ENCODE data around the gene SLC25A17. TPM values are rescaled to one million over a fixed set of nuclear protein-coding genes. Genes with fewer than 3 reads are reported as not detected.
"Not testable (repeated sequence)": the region's sequence is repeated elsewhere in the genome, so short reads cannot be mapped to it uniquely, and the experiment has no call there.

The SLC25A17 gene
- total RNA-seq, 1 donor from 2014 or later, result 14.8 TPM

DNA sequence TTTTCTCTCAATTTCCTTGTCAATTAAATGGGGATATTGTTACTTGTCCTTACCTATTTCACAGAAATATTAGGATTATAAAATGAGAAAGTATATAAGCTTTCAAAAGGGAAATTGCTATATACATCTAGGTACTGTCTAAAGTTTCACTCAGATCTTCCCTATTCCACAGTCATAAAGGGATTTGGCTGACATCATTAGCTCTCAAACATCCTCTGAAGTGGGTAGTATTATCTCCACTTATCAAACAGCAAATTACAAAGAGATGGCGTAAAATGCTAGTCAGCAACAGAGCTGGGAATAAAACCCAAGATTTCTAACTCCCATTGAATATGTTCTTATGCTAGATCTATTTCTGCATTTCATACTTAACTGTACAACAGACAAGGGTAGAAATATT is 50.9 kb downstream of the SLC25A17 start:
- ATAC-seq (ENCODE audit: low read depth), result no peak
- ChIA-PET CTCF (interaction anchor here (1.3 kb wide), 1 partner anchor 85 kb away, joined by 3 read pairs; no protein-coding TSS in a partner anchor), POLR2A (interaction anchor here (0.5 to 0.7 kb wide), 2 partner anchors 9 to 14 kb away, joined by 3 read pairs; no protein-coding TSS in a partner anchor)
- H3K27me3 Mint-ChIP-seq, result no peaks in the 10 kb centered on the region
- H3K36me3 Mint-ChIP-seq (ENCODE audit: low read depth), result peaks cover 33% of the 10 kb centered on the region
- no peaks in the 10 kb centered on the region for H3K9me3 Mint-ChIP-seq
- no peak overlapping the region for H3K27ac Mint-ChIP-seq
- no peak overlapping the region for H3K4me3 Mint-ChIP-seq
- no peak for TF ChIP-seq CTCF (IDR thresholded peaks at IDR 0.05)
- no peak for DNase-seq
- intact Hi-C loops (cut with micrococcal nuclease), result loop anchor here (5.0 kb wide), 1 partner anchor 716 kb away; no protein-coding TSS in a partner anchor
- H3K4me1 Mint-ChIP-seq, result peaks cover 32% of the 10 kb centered on the region

- H3K4me3 Mint-ChIP-seq, result no peak overlapping the region
- CTCF ChIA-PET, result interaction anchor here (1.0 to 1.3 kb wide), 2 partner anchors 84 kb away, joined by 3 read pairs; no protein-coding TSS in a partner anchor
Observed at GRCh38 chr22:40766956-40767355, 52.2 kb downstream of the SLC25A17 start.

GRCh38 chr22:40764763-40765441 is 54.2 kb downstream of the SLC25A17 start:
- no peak for TF ChIP-seq CTCF (IDR thresholded peaks at IDR 0.05)
- Mint-ChIP-seq H3K36me3 (ENCODE audit: low read depth) (peaks cover 12% of the 10 kb centered on the region), H3K4me3 (peak overlapping the region; percentile 69), H3K9me3 (no peaks in the 10 kb centered on the region), H3K4me1 (peaks cover 46% of the 10 kb centered on the region), H3K27me3 (no peaks in the 10 kb centered on the region), H3K27ac (peak overlapping the region; percentile 95)
- DNase-seq, result no peak
- CTCF ChIA-PET, result no interaction called here
- intact Hi-C loops (cut with micrococcal nuclease), result loop anchor here (1.0 to 5.0 kb wide), 4 partner anchors 54 to 713 kb away; partner anchors contain the start of gene SLC25A17
- POLR2A ChIA-PET, result interaction anchor here (0.6 kb wide), 1 partner anchor 264 kb away, joined by 3 read pairs; no protein-coding TSS in a partner anchor
- peak; percentile 89 for ATAC-seq (ENCODE audit: low read depth)

More at GRCh38 chr22:40766956-40767355, 52.2 kb downstream of the SLC25A17 start:
- intact Hi-C loops (cut with micrococcal nuclease), result loop anchor here (5.0 kb wide), 1 partner anchor 715 kb away; no protein-coding TSS in a partner anchor
- no peak overlapping the region for H3K27ac Mint-ChIP-seq
- no peak for ATAC-seq (ENCODE audit: low read depth)
- no peak for TF ChIP-seq CTCF (IDR thresholded peaks at IDR 0.05)
- no peak for DNase-seq
- H3K27me3 Mint-ChIP-seq, result no peaks in the 10 kb centered on the region
- H3K4me1 Mint-ChIP-seq, result peaks cover 39% of the 10 kb centered on the region
- no peaks in the 10 kb centered on the region for H3K9me3 Mint-ChIP-seq
- POLR2A ChIA-PET, result interaction anchor here (0.6 kb wide), 1 partner anchor 31 kb away, joined by 4 read pairs; no protein-coding TSS in a partner anchor
- H3K36me3 Mint-ChIP-seq (ENCODE audit: low read depth), result peaks cover 29% of the 10 kb centered on the region

DNA sequence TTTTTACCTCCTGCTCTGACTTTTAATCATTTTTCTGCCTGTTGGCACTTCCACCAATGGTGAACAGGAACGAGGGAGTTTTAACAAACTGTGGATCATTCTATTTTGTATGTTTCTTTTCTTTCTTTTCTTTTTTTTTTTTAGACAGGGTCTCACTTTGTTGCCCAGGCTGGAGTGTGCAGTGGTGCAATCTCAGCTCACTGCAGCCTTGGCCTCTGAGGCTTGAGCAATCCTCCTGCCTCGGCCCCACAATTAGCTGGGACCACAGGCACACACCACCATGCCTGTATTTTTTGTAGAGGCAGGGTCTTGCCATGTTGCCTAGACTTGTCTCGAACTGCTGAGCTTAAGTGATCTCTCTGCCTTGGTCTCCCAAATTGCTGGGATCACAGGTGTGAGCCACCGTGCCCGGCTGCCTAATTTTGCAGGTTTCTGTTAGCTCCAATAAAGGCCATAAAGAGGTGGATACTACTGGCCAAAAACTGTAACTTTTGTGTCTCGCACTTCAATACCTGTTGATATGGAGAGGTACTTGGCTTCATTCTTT is 59.8 kb downstream of the SLC25A17 start:
- no peak for DNase-seq
- Mint-ChIP-seq H3K9me3 (no peaks in the 10 kb centered on the region), H3K27me3 (no peaks in the 10 kb centered on the region), H3K4me1 (peaks cover 26% of the 10 kb centered on the region), H3K4me3 (no peak overlapping the region), H3K36me3 (ENCODE audit: low read depth) (no peaks in the 10 kb centered on the region), H3K27ac (no peak overlapping the region)
- TF ChIP-seq CTCF (IDR thresholded peaks at IDR 0.05), result no peak
- ATAC-seq (ENCODE audit: low read depth), result no peak
- ChIA-PET CTCF (interaction anchor here (1.0 to 2.6 kb wide), 7 partner anchors 48 to 323 kb away, joined by 3 to 23 read pairs (median 4); partner anchors contain the start of gene MCHR1), POLR2A (interaction anchor here (0.6 to 1.9 kb wide), 7 partner anchors 9 to 324 kb away, joined by 3 to 9 read pairs (median 5); partner anchors contain the start of gene MRTFA)
- intact Hi-C loops (cut with micrococcal nuclease), result no loop called here

DNA sequence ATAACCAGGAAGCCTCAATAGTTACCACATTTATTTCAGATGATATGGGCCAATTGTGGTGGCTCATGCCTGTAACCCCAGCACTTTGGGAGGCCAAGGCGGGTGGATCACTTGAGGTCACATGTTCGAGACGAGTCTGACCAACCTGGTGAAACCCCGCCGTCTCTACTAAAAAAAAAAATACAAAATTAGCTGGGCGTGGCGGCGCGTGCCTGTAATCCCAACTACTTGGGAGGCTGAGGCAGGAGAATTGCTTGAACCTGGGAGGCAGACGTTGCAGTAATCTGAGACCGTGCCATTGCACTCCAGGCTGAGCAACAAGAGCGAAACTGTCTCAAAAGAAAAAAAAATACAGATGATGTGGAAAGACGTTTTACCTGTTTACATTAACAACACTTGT is 60.3 kb downstream of the SLC25A17 start:
- H3K4me3 Mint-ChIP-seq; H3K36me3 Mint-ChIP-seq (ENCODE audit: low read depth); ATAC-seq (ENCODE audit: low read depth); H3K27ac Mint-ChIP-seq; H3K27me3 Mint-ChIP-seq; DNase-seq; intact Hi-C loops (cut with micrococcal nuclease); H3K9me3 Mint-ChIP-seq: not testable (repeated sequence)
- H3K4me1 Mint-ChIP-seq, result peaks cover 22% of the 10 kb centered on the region
- ChIA-PET POLR2A (interaction anchor here (1.1 to 1.9 kb wide), 2 partner anchors 14 to 76 kb away, joined by 5 to 9 read pairs; no protein-coding TSS in a partner anchor), CTCF (interaction anchor here (1.1 to 2.6 kb wide), 3 partner anchors 75 to 234 kb away, joined by 3 to 23 read pairs (median 12); no protein-coding TSS in a partner anchor)
